Measurements from ENCODE around the gene GALNT10. TPM values are rescaled to one million over a fixed set of nuclear protein-coding genes. Genes with fewer than 3 reads are reported as not detected.
A peak's percentile ranks its signal among the peaks of the same experiment; 100 is the strongest.

GALNT10 gene
- polyA plus RNA-seq, 2 of the 4 experiments (the other 2 are of a cell fraction), result 110 to 156 TPM

- Histone ChIP-seq H3K27ac (no peak overlapping the region), H3K4me1 (peaks cover 15% of the 10 kb centered on the region; the same call in 2 of the 3 replicates), H3K9me3 (no peaks in the 10 kb centered on the region), H3K4me2 (no peak overlapping the region), H3K4me3 (no peak overlapping the region)
- ChIA-PET CTCF (interaction anchor here (1.0 to 1.6 kb wide), 5 partner anchors 11 to 141 kb away, joined by 3 to 5 read pairs (median 3); no protein-coding TSS in a partner anchor), POLR2A (no interaction called here)
- 87% methylated on average over 3 of the region's 3 CpGs for WGBS (ENCODE audit: missing lambda C conversion rate)
- ATAC-seq (no peak), DNase-seq (ENCODE audit: low read depth in 1 of 2, low spot score in 1 of 2) (no peak), FAIRE-seq (no peak)
- TF ChIP-seq EHF (CRISPR knock-in tag; IDR thresholded peaks at IDR 0.05) (no peak), JUNB (IDR thresholded peaks at IDR 0.05) (no peak), NR3C1 (IDR thresholded peaks at IDR 0.05) (no peak), GATA3 (IDR thresholded peaks at IDR 0.05; ENCODE audit: borderline replicate concordance) (no peak), ZSCAN20 (CRISPR knock-in tag; IDR thresholded peaks at IDR 0.05) (no peak), CBX8 (IDR thresholded peaks at IDR 0.05) (no peak), FOSB (CRISPR knock-in tag; IDR thresholded peaks at IDR 0.05) (no peak), MAZ (IDR thresholded peaks at IDR 0.05; ENCODE audit: borderline replicate concordance, low read depth, low read length) (no peak), HOXB13 (CRISPR knock-in tag; IDR thresholded peaks at IDR 0.05; ENCODE audit: low read depth) (no peak), PBX3 (IDR thresholded peaks at IDR 0.05) (no peak), NFE2L2 (conservative IDR thresholded peaks at IDR 0.05; ENCODE audit: low read length) (no peak), CBX2 (IDR thresholded peaks at IDR 0.05; ENCODE audit: borderline replicate concordance, low read depth) (no peak), USF2 (IDR thresholded peaks at IDR 0.05) (no peak), HOXB5 (CRISPR knock-in tag; IDR thresholded peaks at IDR 0.05) (no peak), PHF8 (IDR thresholded peaks at IDR 0.05; ENCODE audit: borderline replicate concordance, low read depth) (no peak), HEYL (CRISPR knock-in tag; IDR thresholded peaks at IDR 0.05) (no peak)
These were observed 131.0 kb downstream of the GALNT10 start for GRCh38 chr5:154321546-154321945.

- Histone ChIP-seq H3K4me1 (peaks cover 11% of the 10 kb centered on the region; the same call in 2 of the 3 replicates), H3K9me3 (no peaks in the 10 kb centered on the region), H3K4me2 (no peak overlapping the region), H3K4me3 (no peak overlapping the region), H3K27ac (0 out of 6 replicates have a peak overlapping the region, but pooled peaks of 1 of the 2 experiments have one; percentile 12)
- FAIRE-seq (no peak), ATAC-seq (no peak; a peak in 1 of 6 replicates), DNase-seq (ENCODE audit: low read depth in 1 of 2, low spot score in 1 of 2) (no peak)
- TF ChIP-seq ESRRA (IDR thresholded peaks at IDR 0.05; ENCODE audit: borderline replicate concordance, low read length) (no peak), MAZ (IDR thresholded peaks at IDR 0.05; ENCODE audit: borderline replicate concordance, low read depth, low read length) (no peak), RFX5 (IDR thresholded peaks at IDR 0.05) (no peak), KDM1A (IDR thresholded peaks at IDR 0.05; ENCODE audit: low read depth) (no peak), CEBPB (IDR thresholded peaks at IDR 0.05) (no peak), RCOR1 (IDR thresholded peaks at IDR 0.05; ENCODE audit: low read depth, low read length) (no peak), CHD2 (IDR thresholded peaks at IDR 0.05; ENCODE audit: low read length, partially characterized antibody) (no peak), TFCP2L1 (CRISPR knock-in tag; IDR thresholded peaks at IDR 0.05) (no peak)
- POLR2A ChIA-PET, result no interaction called here
- CTCF ChIA-PET, result interaction anchor here (1.5 to 2.7 kb wide), 2 partner anchors 81 to 127 kb away, joined by 4 to 10 read pairs; no protein-coding TSS in a partner anchor
- WGBS (ENCODE audit: missing lambda C conversion rate), result 90% methylated on average over 2 of the region's 2 CpGs
These were observed 133.5 kb downstream of the GALNT10 start for GRCh38 chr5:154324033-154324432.

GRCh38 chr5:154325566-154325965 lies 135.0 kb downstream of the GALNT10 start:
- no peak overlapping the region for H3K27ac ChIP-seq
- H3K4me1 ChIP-seq, result peaks cover 2% of the 10 kb centered on the region; the same call in 1 of the 3 replicates
- H3K4me3 ChIP-seq, result no peak overlapping the region
- ChIA-PET CTCF (interaction anchor here (0.6 to 1.5 kb wide), 3 partner anchors 9 to 555 kb away, joined by 3 to 4 read pairs (median 4); no protein-coding TSS in a partner anchor), POLR2A (no interaction called here)
- no peak for TF ChIP-seq FOSB (CRISPR knock-in tag; IDR thresholded peaks at IDR 0.05)
- TF ChIP-seq RCOR1 (IDR thresholded peaks at IDR 0.05; ENCODE audit: low read depth, low read length), result no peak
- no peak for TF ChIP-seq HMGXB4 (CRISPR knock-in tag; IDR thresholded peaks at IDR 0.05; ENCODE audit: borderline replicate concordance)
- TF ChIP-seq ELK1 (IDR thresholded peaks at IDR 0.05; ENCODE audit: low read depth, low read length), result no peak
- no peak for TF ChIP-seq HOXB5 (CRISPR knock-in tag; IDR thresholded peaks at IDR 0.05)
- no peaks in the 10 kb centered on the region for H3K9me3 ChIP-seq
- ATAC-seq, result no peak
- WGBS (ENCODE audit: missing lambda C conversion rate), result 85% methylated on average over 1 of the region's 1 CpG
- FAIRE-seq, result no peak
- no peak for DNase-seq (ENCODE audit: low read depth in 1 of 2, low spot score in 1 of 2)
- no peak overlapping the region for H3K4me2 ChIP-seq
